Dedifferentiated amniotic fluid mesenchymal stem cell (primary cell): ENCODE data around the gene NRIP2.
A peak's percentile ranks its signal among the peaks of the same experiment; 100 is the strongest.

Source experiments
- DNase-seq: peaks from one replicate; pipeline ENCODE4 v3.0.0-alpha.2; 2016; ENCODE audit errors: extremely low spot score

NRIP2 gene

GRCh38 chr12:2845280-2845679 is 10.4 kb upstream of the NRIP2 start:
- no peak for DNase-seq

- no peak for DNase-seq
Observed at GRCh38 chr12:2844786-2845185, 10.0 kb upstream of the NRIP2 start.

GRCh38 chr12:2842948-2843347 is 8.1 kb upstream of the NRIP2 start:
- DNase-seq, result no peak

- no peak for DNase-seq
Observed at GRCh38 chr12:2841056-2841650, 6.3 kb upstream of the NRIP2 start.

GRCh38 chr12:2836574-2836973 is 1.7 kb upstream of the NRIP2 start:
- no peak for DNase-seq

- DNase-seq, result no peak
Observed at GRCh38 chr12:2835691-2836403, 1.0 kb upstream of the NRIP2 start.

GRCh38 chr12:2833810-2834209 is 1.0 kb downstream of the NRIP2 start:
- no peak for DNase-seq

GRCh38 chr12:2833327-2833726 is 1.5 kb downstream of the NRIP2 start:
- DNase-seq, result no peak

- DNase-seq, result no peak
Observed at GRCh38 chr12:2832550-2833127, 2.2 kb downstream of the NRIP2 start.

- no peak for DNase-seq
Observed at GRCh38 chr12:2829275-2829674, 5.6 kb downstream of the NRIP2 start.

GRCh38 chr12:2826721-2827515 is 7.9 kb downstream of the NRIP2 start:
- DNase-seq, result no peak

GRCh38 chr12:2826036-2826435 is 8.8 kb downstream of the NRIP2 start:
- no peak for DNase-seq

- DNase-seq, result no peak
Observed at GRCh38 chr12:2825132-2825531, 9.7 kb downstream of the NRIP2 start.

- no peak for DNase-seq
Observed at GRCh38 chr12:2824541-2824940, 10.3 kb downstream of the NRIP2 start.

- DNase-seq, result no peak
Observed at GRCh38 chr12:2823483-2823882, 11.4 kb downstream of the NRIP2 start.

GRCh38 chr12:2820432-2820831 is 14.4 kb downstream of the NRIP2 start:
- DNase-seq, result no peak

- DNase-seq, result no peak
Observed at GRCh38 chr12:2819810-2820209, 15.0 kb downstream of the NRIP2 start.

- DNase-seq, result peak; percentile 72
Observed at GRCh38 chr12:2813214-2814185, 21.3 kb downstream of the NRIP2 start.

- peak; percentile 99 for DNase-seq
Observed at GRCh38 chr12:2812290-2813213, 22.3 kb downstream of the NRIP2 start, which contains the start of gene ITFG2. Gene ITFG2 (plus strand): TSS chr12:2812668. CDS start chr12:2812761, 93 bp downstream.

GRCh38 chr12:2811801-2812200 is 23.0 kb downstream of the NRIP2 start:
- no peak for DNase-seq
